A549 (cell line): ENCODE data around the gene NFKB2. TPM values are rescaled to one million over a fixed set of nuclear protein-coding genes. Genes with fewer than 3 reads are reported as not detected.

ENCODE experiments used
- ATAC-seq, 2 experiments: fragments of 200-7000 bp in 1 of 2; fragments of >200 bp in 1 of 2; cut with Nextera tagmentation in 1 of 2; cut with Tn5 transposase in 1 of 2; 3 replicates each; pipeline versions ENCODE4 v1.8.0 to v1.9.1; 2018 to 2020; ENCODE audit warnings: mild to moderate bottlenecking in 1 of 2, moderate library complexity in 1 of 2
- CTCF ChIA-PET: fragments of 300-600 bp; sonication (Branson Sonifier 250); formaldehyde crosslinking; extraction: SDS; loops from one replicate; lab custom pipeline; 2021; ENCODE audit warnings: antibody characterized with exemption, inconsistent platforms; lab: Yijun Ruan, JAX
- POLR2A ChIA-PET: fragments of 350-600 bp; formaldehyde crosslinking; extraction: SDS; loops from one replicate; lab custom pipeline; 2021; ENCODE audit warnings: antibody characterized with exemption, inconsistent platforms; lab: Yijun Ruan, JAX
- DNase-seq, 2 experiments: peaks; one replicate each; pipeline versions ENCODE4 v3.0.0 to v3.0.0-alpha.2; 2011 to 2016; ENCODE audit warnings: low read depth in 1 of 2, low spot score in 1 of 2
- FAIRE-seq: peaks from 2 replicates; lab custom pipeline; 2011; peaks lifted over from hg19 to GRCh38; lab: Jason Lieb, UNC
- H3K27ac ChIP-seq, 2 experiments: fragments of >200 bp; sonication (Bioruptor Twin); formaldehyde crosslinking; 3 replicates each; pipeline ENCODE4 v1.5.1; 2016 to 2017
- H3K4me1 ChIP-seq: fragments of >200 bp; sonication (Bioruptor Twin); formaldehyde crosslinking; 3 replicates; pipeline ENCODE4 v1.6.1; 2016
- H3K4me2 ChIP-seq: fragments of >200 bp; sonication (Bioruptor Twin); formaldehyde crosslinking; 3 replicates; pipeline ENCODE4 v1.6.1; 2016
- H3K4me3 ChIP-seq: fragments of >200 bp; sonication (Bioruptor Twin); formaldehyde crosslinking; 3 replicates; pipeline ENCODE4 v1.5.1; 2016
- H3K9me3 ChIP-seq: fragments of >200 bp; sonication (Bioruptor Twin); formaldehyde crosslinking; 3 replicates; pipeline ENCODE4 v1.6.1; 2016
- ATOH8 ChIP-seq: fragments of 250-450 bp; sonication (Bioruptor Pico); IDR thresholded peaks from 2 replicates; pipeline ENCODE4 v1.5.0; 2020; ENCODE audit warnings: low read depth, mild to moderate bottlenecking, moderate library complexity
- CBX2 ChIP-seq: fragments of 200-600 bp; sonication (generic); IDR thresholded peaks from 2 replicates; pipeline ENCODE4 v1.6.1; 2016; ENCODE audit warnings: low read depth, mild to moderate bottlenecking, borderline replicate concordance
- CTCF ChIP-seq: fragments of >200 bp; sonication (Bioruptor Twin); formaldehyde crosslinking; IDR thresholded peaks from 3 replicates; pipeline ENCODE4 v1.5.1; 2016
- EP300 ChIP-seq, 2 experiments: fragments of >200 bp; sonication (Bioruptor Twin); formaldehyde crosslinking; IDR thresholded peaks; 2 replicates in 1 of 2; 3 replicates in 1 of 2; pipeline ENCODE4 v1.6.1; 2016 to 2017
- FOSL2 ChIP-seq, 2 experiments: fragments of 450-650 bp in 1 of 2; fragments of >200 bp in 1 of 2; sonication (Bioruptor Twin) in 1 of 2; formaldehyde crosslinking; IDR thresholded peaks; 2 replicates each; pipeline versions ENCODE4 v1.5.0 to v1.6.1; 2016 to 2020; ENCODE audit warnings: mild to moderate bottlenecking in 1 of 2, moderate library complexity in 1 of 2
- FOXS1 ChIP-seq: fragments of 250-450 bp; sonication (Bioruptor Pico); IDR thresholded peaks from 2 replicates; pipeline ENCODE4 v1.5.0; 2020; ENCODE audit warnings: mild to moderate bottlenecking, moderate library complexity
- HEYL ChIP-seq: fragments of 250-450 bp; sonication (Bioruptor Pico); IDR thresholded peaks from 2 replicates; pipeline ENCODE4 v1.8.0; 2021; ENCODE audit warnings: mild to moderate bottlenecking, moderate library complexity
- HOXB13 ChIP-seq: fragments of 250-450 bp; sonication (Bioruptor Pico); IDR thresholded peaks from 2 replicates; pipeline ENCODE4 v1.5.0; 2020; ENCODE audit warnings: low read depth, mild to moderate bottlenecking, moderate library complexity
- MAX ChIP-seq: IDR thresholded peaks from 2 replicates; pipeline ENCODE4 v1.6.1; 2012
- MYC ChIP-seq: IDR thresholded peaks from 2 replicates; pipeline ENCODE4 v1.6.1; 2012; ENCODE audit warnings: mild to moderate bottlenecking, inconsistent platforms, low read length, improper control_type of control experiment, borderline replicate concordance
- POLR2A ChIP-seq: IDR thresholded peaks from 2 replicates; pipeline ENCODE4 v1.6.1; 2012; ENCODE audit warnings: mild to moderate bottlenecking, low read length
- RFX5 ChIP-seq: fragments of 450-650 bp; IDR thresholded peaks from 2 replicates; pipeline ENCODE4 v1.7.1; 2014; ENCODE audit warnings: antibody characterized with exemption, mild to moderate bottlenecking, moderate library complexity
- WGBS: methylation state at CpG from one replicate; pipeline ENCODE4 v1.1.6; 2017; ENCODE audit errors: missing lambda C conversion rate; 5-methylcytosine and 5-hydroxymethylcytosine counted together
- polyA plus RNA-seq, 4 experiments: library from polyadenylated mRNA; depleted of rRNA in 3 of 4; stranded (reverse); fragments of >200 nt; fragmentation: RNase III in 1 of 4; extraction: RNeasy Plus Mini Kit Qiagen cat#74134 plus additional on column Dnase treatment in 1 of 4; gene quantifications; 2 replicates in 3 of 4; 3 replicates in 1 of 4; pipeline ENCODE4 v1.2.3, GENCODE V29; 2011 to 2017

Gene NFKB2
- polyA plus RNA-seq, 2 of the 4 experiments (the other 2 are of a cell fraction) = 27.6 to 35.7 TPM

GRCh38 chr10:102384053-102384452 lies 11.5 kb upstream of the NFKB2 start:
- H3K4me2 ChIP-seq = no peak overlapping the region
- ATAC-seq = peak in 1 of 2 experiments; percentile 63; a peak in 3 of 6 replicates
- H3K4me1 ChIP-seq = no peaks in the 10 kb centered on the region
- TF ChIP-seq MYC (no peak), ATOH8 (no peak)
- 67% methylated on average over 6 of the region's 6 CpGs for WGBS
- POLR2A ChIA-PET = interaction anchor here (0.9 kb wide), 1 partner anchor 15 kb away, joined by 4 read pairs; no protein-coding TSS in a partner anchor
- CTCF ChIA-PET = interaction anchor here (0.6 to 12.6 kb wide), 11 partner anchors 10 to 153 kb away, joined by 3 to 133 read pairs (median 10); partner anchors contain the start of gene NFKB2
- H3K9me3 ChIP-seq = no peaks in the 10 kb centered on the region
- H3K27ac ChIP-seq = no peak overlapping the region
- no peak for FAIRE-seq
- no peak overlapping the region for H3K4me3 ChIP-seq
- DNase-seq = no peak

- ChIA-PET CTCF (interaction anchor here (0.5 to 12.6 kb wide), 17 partner anchors 10 to 1373 kb away, joined by 3 to 133 read pairs (median 5); partner anchors contain the start of gene NFKB2), POLR2A (interaction anchor here (0.9 kb wide), 1 partner anchor 14 kb away, joined by 4 read pairs; no protein-coding TSS in a partner anchor)
- DNase-seq = no peak
- WGBS = 74% methylated on average over 4 of the region's 4 CpGs
- no peak overlapping the region for H3K4me2 ChIP-seq
- no peaks in the 10 kb centered on the region for H3K4me1 ChIP-seq
- no peak overlapping the region for H3K4me3 ChIP-seq
- ATAC-seq = peak; percentile 23 to 30; a peak in 4 of 6 replicates
- H3K9me3 ChIP-seq = no peaks in the 10 kb centered on the region
- TF ChIP-seq POLR2A = no peak
- TF ChIP-seq FOXS1 (CRISPR knock-in tag) = no peak
- TF ChIP-seq EP300 (IDR thresholded peaks at IDR 0.05) = no peak
- TF ChIP-seq RFX5 = no peak
- no peak for FAIRE-seq
- H3K27ac ChIP-seq = no peak overlapping the region
Observed at GRCh38 chr10:102384606-102385429, 10.7 kb upstream of the NFKB2 start.

- TF ChIP-seq CTCF (no peak), MAX (no peak), HOXB13 (CRISPR knock-in tag) (no peak), HEYL (CRISPR knock-in tag) (no peak)
- POLR2A ChIA-PET = no interaction called here
- CTCF ChIA-PET = interaction anchor here (0.9 to 12.6 kb wide), 10 partner anchors 9 to 157 kb away, joined by 3 to 133 read pairs (median 4); no protein-coding TSS in a partner anchor
- 94% methylated on average over 3 of the region's 3 CpGs for WGBS
- ATAC-seq = no peak
- 0 out of 3 replicates have a peak, but pooled peaks cover 5% of the 10 kb centered on the region for H3K4me1 ChIP-seq
- no peak overlapping the region for H3K27ac ChIP-seq
- FAIRE-seq = no peak
- no peaks in the 10 kb centered on the region for H3K9me3 ChIP-seq
- DNase-seq = no peak
- no peak overlapping the region for H3K4me3 ChIP-seq
- H3K4me2 ChIP-seq = no peak overlapping the region
Observed at GRCh38 chr10:102389894-102390293, 5.6 kb upstream of the NFKB2 start.

- FAIRE-seq = no peak
- no peak for ATAC-seq
- WGBS = 74% methylated on average over 5 of the region's 5 CpGs
- CTCF ChIA-PET = interaction anchor here (0.6 to 16.2 kb wide), 9 partner anchors 12 to 191 kb away, joined by 3 to 450 read pairs (median 75); partner anchors contain the start of genes CUEDC2, ELOVL3, FBXL15 and PITX3
- H3K4me1 ChIP-seq = peaks cover 16% of the 10 kb centered on the region; the same call in 2 of the 3 replicates
- TF ChIP-seq FOSL2 (IDR thresholded peaks at IDR 0.05) (no peak), FOSL2 (CRISPR knock-in tag; IDR thresholded peaks at IDR 0.05) (peak; percentile 34), CBX2 (no peak)
- TF ChIP-seq, all 56 proteins: peak for 1
- POLR2A ChIA-PET = no interaction called here
- Histone ChIP-seq H3K9me3 (no peaks in the 10 kb centered on the region), H3K27ac (no peak overlapping the region), H3K4me3 (no peak overlapping the region), H3K4me2 (no peak overlapping the region)
- DNase-seq = no peak
Observed at GRCh38 chr10:102392306-102392705, 3.2 kb upstream of the NFKB2 start.
